ENCODE results near the gene LCN12. TPM values are rescaled to one million over a fixed set of nuclear protein-coding genes. Genes with fewer than 3 reads are reported as not detected.
A peak's percentile ranks its signal among the peaks of the same experiment; 100 is the strongest.

LCN12 gene
- total RNA-seq, 2 donors from 2014 or later: 0.27 TPM; not detected in 1

DNA sequence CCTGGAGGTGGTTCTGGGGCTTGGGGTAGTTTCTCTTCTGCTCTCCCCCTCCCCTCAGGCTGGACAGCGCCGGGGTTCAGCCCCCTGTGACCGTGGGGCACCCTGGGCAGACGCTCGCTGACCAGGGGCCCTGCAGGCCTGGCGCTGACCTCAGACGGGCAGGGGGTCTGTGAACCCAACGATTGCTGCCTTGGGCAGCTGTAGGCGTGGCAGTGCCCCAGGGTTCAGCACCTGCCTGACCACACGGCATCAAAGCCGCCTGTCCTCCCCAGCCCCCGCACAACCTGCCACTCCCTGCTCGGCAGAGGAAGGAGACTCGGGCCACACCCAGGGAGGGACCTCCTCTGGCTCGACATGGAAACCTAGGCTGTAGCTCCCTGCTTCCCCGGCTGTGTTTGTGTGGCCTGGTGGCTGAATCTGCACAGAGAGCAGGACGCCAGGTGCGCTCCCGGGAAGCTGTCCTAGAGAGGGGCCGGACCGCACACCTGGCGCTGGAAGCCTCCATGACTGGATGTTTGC lies 12.2 kb downstream of the LCN12 start:
- Histone ChIP-seq H3K27ac (no peak overlapping the region), H3K36me3 (no peaks in the 10 kb centered on the region), H3K4me3 (no peak overlapping the region), H3K4me1 (ENCODE audit: control insufficient read depth in 1 of 2, low read depth in 2 of 2) (peaks cover 6 to 23% of the 10 kb centered on the region in 2 donors), H3K27me3 (replicated peaks; ENCODE audit: insufficient read depth) (no peaks in the 10 kb centered on the region), H3K9me3 (no peaks in the 10 kb centered on the region)
- DNase-seq (ENCODE audit: low spot score) (no peak), ATAC-seq (ENCODE audit: insufficient number of reproducible peaks, low FRiP score, low read depth) (no peak)
- no peak for TF ChIP-seq CTCF (IDR thresholded peaks at IDR 0.05)

- H3K4me3 ChIP-seq: no peak overlapping the region
- H3K9me3 ChIP-seq: no peaks in the 10 kb centered on the region
- H3K36me3 ChIP-seq: no peaks in the 10 kb centered on the region
- no peak for TF ChIP-seq CTCF (IDR thresholded peaks at IDR 0.05)
- ATAC-seq (ENCODE audit: insufficient number of reproducible peaks, low FRiP score, low read depth) (no peak), DNase-seq (ENCODE audit: low spot score) (no peak)
- no peaks in the 10 kb centered on the region for H3K27me3 ChIP-seq (replicated peaks; ENCODE audit: insufficient read depth)
- peaks cover 6 to 23% of the 10 kb centered on the region in 2 donors for H3K4me1 ChIP-seq (ENCODE audit: control insufficient read depth in 1 of 2, low read depth in 2 of 2)
- no peak overlapping the region for H3K27ac ChIP-seq
Measured at GRCh38 chr9:136964833-136965422, 12.9 kb downstream of the LCN12 start.

GRCh38 chr9:136965771-136966484 lies 13.9 kb downstream of the LCN12 start:
- H3K27me3 ChIP-seq (replicated peaks; ENCODE audit: insufficient read depth): no peaks in the 10 kb centered on the region
- no peaks in the 10 kb centered on the region for H3K9me3 ChIP-seq
- peak overlapping the region; percentile 2 for H3K4me3 ChIP-seq
- ATAC-seq (ENCODE audit: insufficient number of reproducible peaks, low FRiP score, low read depth): no peak
- TF ChIP-seq CTCF (IDR thresholded peaks at IDR 0.05): no peak
- H3K4me1 ChIP-seq (ENCODE audit: control insufficient read depth in 1 of 2, low read depth in 2 of 2): peaks cover 5 to 21% of the 10 kb centered on the region in 2 donors
- no peaks in the 10 kb centered on the region for H3K36me3 ChIP-seq
- no peak for DNase-seq (ENCODE audit: low spot score)
- H3K27ac ChIP-seq: no peak overlapping the region

DNA sequence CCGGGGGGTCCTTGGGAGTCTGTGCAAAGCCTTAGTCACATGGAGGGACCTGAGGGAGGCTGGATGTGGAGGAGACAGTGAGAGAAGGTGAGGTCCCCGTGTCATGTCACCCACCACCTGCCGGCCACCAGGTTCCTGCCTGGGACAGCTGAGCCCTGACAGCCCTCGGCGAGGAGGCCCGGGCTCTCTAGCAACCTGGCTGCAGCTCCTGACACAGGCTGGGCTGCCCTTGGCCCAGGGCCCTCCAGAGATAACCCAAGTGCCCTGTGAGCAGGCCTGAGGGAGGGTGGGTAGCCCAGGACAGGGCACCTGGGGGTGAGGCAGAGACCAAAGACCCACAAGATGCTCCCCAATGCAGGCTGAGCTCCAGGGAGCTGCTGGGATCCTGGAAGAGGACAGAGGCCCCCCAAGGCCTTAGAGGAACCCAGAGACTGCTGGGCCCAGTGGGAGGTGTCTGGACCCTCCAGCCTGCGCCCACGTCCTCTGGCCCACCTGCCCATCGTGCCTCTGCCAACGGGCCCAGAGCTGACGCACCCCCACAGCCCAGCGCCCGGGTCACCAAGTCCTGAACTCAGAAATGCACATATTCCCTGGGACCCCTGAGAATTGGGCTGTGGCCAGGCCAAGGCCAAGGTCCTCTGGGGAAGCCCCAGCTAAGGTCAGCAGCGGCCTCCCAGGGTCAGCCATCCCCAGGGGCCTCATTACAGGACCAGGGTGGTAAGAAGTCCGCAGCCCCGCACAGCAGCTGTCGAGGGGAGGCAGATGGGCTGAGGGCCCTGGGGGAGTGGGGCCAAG lies 16.5 kb downstream of the LCN12 start:
- no peak for ATAC-seq (ENCODE audit: insufficient number of reproducible peaks, low FRiP score, low read depth)
- no peaks in the 10 kb centered on the region for H3K27me3 ChIP-seq (replicated peaks; ENCODE audit: insufficient read depth)
- no peak overlapping the region for H3K27ac ChIP-seq
- H3K9me3 ChIP-seq: no peaks in the 10 kb centered on the region
- H3K36me3 ChIP-seq: no peaks in the 10 kb centered on the region
- no peak for DNase-seq (ENCODE audit: low spot score)
- H3K4me3 ChIP-seq: no peak overlapping the region
- TF ChIP-seq CTCF (IDR thresholded peaks at IDR 0.05): no peak
- peaks cover 0 to 7% of the 10 kb centered on the region in 2 donors for H3K4me1 ChIP-seq (ENCODE audit: control insufficient read depth in 1 of 2, low read depth in 2 of 2)

DNA sequence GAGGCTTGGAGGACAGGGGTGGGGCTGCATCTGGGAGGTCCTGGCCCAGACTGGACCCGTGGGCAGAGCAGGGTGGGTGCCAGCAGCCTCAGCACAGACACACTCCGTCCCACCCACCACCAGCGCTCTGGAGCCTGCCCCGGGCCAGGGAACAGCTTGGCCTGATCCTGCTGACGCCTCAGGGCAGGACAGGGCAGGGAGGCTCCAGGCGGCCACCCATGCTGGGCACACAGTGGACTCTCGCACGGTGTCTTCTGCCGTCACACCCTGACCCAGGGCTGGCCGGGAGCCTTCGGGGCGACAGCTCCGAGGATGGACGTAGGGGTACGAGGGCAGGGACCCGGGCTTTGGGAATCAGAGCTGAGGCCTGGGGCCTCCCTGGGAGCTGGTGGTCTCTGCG lies 17.1 kb downstream of the LCN12 start:
- DNase-seq (ENCODE audit: low spot score) (no peak), ATAC-seq (ENCODE audit: insufficient number of reproducible peaks, low FRiP score, low read depth) (no peak)
- Histone ChIP-seq H3K27me3 (replicated peaks; ENCODE audit: insufficient read depth) (no peaks in the 10 kb centered on the region), H3K4me3 (no peak overlapping the region), H3K36me3 (no peaks in the 10 kb centered on the region), H3K27ac (no peak overlapping the region), H3K4me1 (ENCODE audit: control insufficient read depth in 1 of 2, low read depth in 2 of 2) (peaks cover 0 to 7% of the 10 kb centered on the region in 2 donors), H3K9me3 (no peaks in the 10 kb centered on the region)
- TF ChIP-seq CTCF (IDR thresholded peaks at IDR 0.05): no peak
